Activated CD4-positive, alpha-beta T cell treated with anti-CD3 and anti-CD28 coated beads, Interleukin-2, amount 50 U/mL, for 24 hours (primary cell): ENCODE data around the gene CDK4.
"Not testable (repeated sequence)": the region's sequence is repeated elsewhere in the genome, so short reads cannot be mapped to it uniquely, and the experiment has no call there.

ENCODE experiments used
- DNase-seq, 2 donors: peaks; one replicate each; pipeline ENCODE4 v3.0.0-alpha.2; 2020; ENCODE audit warnings: low read depth in 1 of 2, low spot score in 1 of 2

Gene CDK4

DNA sequence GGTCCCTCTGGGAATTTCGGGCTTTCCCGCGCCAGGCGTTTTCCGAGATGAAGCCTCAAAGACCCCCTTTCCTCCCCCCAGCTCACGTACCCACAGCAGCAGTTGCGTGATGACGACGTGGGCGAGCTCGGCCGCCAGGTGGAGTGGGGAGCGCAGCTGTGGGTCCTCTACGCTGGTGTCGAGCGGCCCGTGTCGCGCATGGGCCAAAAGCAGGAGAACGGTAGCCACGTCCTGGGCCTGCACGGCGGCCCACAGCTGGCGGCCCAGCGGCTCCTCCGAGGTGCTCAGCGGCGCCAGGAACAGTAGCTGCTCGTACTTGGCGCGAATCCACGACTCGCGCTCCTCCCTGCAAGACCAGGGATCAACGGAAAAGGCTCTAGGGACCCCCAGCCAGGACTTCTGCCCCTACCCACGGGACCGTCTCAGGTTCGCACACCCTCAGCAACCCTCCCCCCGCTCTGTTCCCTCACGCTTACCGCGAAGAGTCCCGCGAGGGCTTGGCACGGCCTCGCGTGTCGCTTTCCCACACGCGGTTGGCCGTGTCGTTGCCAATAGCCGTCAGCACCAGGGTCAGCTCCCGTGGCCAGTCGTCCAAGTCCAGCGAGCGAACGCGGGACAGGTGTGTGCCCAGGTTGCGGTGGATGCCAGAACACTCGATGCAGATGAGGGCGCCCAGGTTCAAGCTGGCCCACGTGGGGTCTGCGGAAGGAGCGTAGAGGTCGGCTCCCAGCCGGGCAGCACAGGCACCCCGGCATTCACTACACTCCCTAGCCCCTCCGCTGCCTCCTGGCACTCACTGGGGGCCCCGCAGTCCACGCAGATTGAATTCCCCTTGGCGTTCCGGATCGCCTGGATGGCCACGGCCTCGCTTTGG is 25.0 kb downstream of the CDK4 start:
- no peak for DNase-seq

- no peak for DNase-seq
Measured at GRCh38 chr12:57726151-57726883, 25.8 kb downstream of the CDK4 start.

- no peak for DNase-seq
Measured at GRCh38 chr12:57725851-57726150, 26.3 kb downstream of the CDK4 start.

DNA sequence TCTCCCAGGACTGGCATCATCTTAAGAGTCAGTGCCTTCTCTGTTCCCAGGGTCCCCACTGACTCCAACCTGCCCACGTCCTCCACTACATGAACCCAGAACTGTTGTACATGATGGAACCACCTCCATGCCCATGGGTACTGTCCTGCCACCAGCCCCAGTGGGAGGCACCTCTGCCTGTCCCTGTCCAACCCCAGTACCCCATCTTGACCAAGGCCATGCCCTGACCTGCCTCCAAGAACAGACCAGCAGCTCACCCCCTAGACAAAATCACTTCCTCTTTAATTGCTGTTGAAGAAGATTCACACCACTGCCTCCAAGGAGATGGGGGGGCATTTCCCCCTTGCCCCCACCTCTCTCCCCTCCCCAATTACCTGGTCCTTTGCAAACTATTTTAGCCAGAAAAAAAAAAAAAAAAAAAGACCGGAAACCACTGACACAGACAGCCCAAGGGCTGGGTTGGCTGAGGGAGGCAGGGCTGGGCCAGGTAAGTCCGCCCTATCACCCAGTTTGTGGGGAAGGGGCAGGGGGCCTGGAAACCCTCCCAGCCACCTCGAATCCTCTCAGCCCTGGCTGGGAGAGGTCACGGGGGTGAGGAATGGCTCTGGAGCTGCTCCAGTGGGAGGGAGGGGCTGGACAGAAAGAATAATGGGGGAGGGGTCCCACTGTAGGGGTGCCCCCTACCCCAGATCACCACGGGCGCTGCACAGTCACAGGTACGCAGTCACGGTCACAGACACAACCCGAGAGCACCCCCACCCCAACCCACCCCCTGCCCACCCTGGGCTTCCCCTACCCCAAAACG is 27.0 kb downstream of the CDK4 start:
- no peak for DNase-seq

DNA sequence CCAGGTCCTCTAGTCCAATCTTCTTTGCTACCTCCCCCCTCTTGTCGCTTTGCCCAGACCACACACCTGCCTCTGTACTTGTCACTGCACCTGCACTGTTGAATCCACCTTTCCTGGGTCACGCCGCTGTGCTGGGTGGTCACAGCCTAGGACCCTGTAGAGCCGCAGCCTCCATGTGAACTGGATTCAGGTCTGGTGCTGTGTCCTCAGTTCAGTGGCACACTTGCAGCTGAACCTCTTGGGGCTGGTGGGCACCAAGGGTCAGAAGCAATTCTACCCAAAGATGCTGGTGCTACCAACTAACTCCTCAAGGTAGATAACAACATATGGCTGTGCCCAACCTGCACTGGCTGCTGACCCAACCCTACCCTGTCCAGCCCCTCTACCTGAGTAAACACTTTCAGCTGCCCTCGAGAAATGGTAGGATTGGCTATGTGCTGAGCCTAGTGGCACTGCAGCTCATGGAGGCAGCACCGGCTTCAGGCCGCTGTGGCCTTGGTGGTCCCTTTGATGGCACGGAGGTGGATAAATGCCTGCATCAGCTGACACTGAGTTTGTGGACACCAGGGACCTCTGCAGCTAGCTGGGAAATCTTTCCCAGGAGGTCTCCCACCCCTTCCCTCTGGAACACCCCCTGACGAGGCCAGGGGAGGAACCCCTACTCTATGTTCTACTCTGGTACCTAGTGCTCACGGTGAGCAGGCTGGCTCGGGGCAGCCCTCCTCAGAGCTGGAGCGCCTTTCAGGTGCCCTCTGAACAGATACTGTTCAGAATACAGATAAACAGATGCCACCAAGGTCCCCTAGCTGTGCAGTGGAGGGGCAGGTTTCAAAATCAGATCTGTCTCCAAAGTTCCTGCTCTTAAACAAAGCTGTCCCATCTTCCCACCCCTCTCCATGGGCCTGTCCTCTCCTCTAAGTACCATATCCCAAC is 27.8 kb downstream of the CDK4 start:
- no peak for DNase-seq

- no peak for DNase-seq
Measured at GRCh38 chr12:57723630-57723962, 28.5 kb downstream of the CDK4 start.

- no peak for DNase-seq
Measured at GRCh38 chr12:57722716-57723629, 29.1 kb downstream of the CDK4 start.

DNA sequence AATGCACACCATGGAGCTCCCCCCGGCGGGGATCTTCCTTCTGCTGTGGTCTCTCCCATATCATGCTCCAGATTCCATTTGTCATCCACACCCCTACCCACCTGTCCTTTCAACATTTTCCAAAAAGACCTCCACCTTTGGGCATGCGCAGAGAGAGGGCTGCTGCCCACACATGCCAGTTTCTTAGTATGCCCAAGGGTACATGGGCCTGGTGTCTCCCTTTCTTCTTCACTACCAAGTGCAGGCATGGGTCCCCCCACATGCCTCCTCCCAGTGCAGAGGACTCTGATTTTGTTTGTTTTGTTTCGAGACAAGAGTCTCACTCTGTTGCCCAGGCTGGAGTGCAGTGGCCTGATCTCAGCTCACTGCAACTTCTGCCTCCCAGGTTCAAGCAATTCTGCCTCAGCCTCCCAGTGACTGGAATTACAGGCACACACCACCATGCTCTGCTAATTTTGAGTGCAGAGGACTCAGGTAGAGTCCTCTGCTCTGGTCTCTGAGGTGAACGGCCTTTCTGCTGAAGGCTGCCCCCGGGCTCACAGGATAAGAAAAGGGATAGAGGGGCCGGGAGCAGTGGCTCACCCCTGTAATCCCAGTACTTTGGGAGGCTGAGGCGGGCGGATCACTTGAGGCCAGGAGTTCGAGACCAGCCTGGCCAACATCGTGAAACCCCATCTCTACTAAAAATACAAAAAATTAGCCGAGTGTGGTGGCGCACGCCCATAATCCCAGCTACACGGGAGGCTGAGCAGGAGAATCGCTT is 30.1 kb downstream of the CDK4 start:
- DNase-seq, result not testable (repeated sequence)

DNA sequence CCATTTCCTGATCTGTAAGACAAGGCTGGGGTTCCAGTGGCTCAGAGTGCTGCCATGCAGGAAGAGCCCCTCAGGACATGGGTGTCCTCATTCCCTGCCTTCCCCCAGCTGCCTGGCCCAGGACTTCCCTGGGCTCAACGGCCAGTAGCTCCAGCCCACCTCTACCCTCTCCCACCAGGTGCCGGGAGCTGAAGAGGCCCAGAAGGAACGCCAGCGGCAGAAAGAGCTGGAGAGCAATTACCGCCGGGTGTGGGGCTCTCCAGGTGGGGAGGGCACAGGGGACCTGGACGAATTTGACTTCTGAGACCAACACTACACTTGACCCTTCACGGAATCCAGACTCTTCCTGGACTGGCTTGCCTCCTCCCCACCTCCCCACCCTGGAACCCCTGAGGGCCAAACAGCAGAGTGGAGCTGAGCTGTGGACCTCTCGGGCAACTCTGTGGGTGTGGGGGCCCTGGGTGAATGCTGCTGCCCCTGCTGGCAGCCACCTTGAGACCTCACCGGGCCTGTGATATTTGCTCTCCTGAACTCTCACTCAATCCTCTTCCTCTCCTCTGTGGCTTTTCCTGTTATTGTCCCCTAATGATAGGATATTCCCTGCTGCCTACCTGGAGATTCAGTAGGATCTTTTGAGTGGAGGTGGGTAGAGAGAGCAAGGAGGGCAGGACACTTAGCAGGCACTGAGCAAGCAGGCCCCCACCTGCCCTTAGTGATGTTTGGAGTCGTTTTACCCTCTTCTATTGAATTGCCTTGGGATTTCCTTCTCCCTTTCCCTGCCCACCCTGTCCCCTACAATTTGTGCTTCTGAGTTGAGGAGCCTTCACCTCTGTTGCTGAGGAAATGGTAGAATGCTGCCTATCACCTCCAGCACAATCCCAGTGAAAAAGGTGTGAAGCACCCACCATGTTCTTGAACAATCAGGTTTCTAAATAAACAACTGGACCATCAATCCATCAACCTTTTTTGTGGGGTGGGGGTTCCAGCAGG is 31.2 kb downstream of the CDK4 start:
- DNase-seq, result no peak

GRCh38 chr12:57719777-57720605 is 32.1 kb downstream of the CDK4 start:
- DNase-seq, result no peak

GRCh38 chr12:57718641-57719528 is 33.2 kb downstream of the CDK4 start:
- no peak for DNase-seq

DNA sequence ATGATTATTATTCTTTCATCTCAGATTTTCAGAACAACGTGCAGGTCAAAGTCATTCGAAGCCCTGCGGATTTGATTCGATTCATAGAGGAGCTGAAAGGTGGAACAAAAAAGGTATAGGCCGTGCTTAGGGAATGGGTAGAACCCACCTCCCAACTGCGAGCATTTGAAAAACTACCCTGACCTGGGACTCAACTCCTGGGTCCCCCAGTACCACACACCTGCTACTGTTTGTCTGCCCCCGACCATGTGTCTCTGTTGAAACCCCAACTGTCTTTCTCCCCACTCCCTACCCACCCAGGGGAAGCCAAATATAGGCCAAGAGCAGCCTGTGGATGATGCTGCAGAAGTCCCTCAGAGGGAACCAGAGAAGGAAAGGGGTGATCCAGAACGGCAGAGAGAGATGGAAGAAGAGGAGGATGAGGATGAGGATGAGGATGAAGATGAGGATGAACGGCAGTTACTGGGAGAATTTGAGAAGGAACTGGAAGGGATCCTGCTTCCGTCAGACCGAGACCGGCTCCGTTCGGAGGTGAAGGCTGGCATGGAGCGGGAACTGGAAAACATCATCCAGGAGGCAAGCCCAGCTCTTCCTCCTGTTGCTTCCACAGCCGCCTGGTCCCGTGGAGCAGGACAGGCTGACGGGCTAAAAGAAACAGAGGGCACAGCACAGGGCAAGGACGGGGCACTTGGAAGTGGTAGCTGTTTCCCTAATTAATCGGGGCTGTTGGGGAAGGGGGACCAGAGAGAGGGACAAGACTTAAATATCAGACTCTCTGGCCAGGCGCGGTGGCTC is 34.1 kb downstream of the CDK4 start:
- no peak for DNase-seq

DNA sequence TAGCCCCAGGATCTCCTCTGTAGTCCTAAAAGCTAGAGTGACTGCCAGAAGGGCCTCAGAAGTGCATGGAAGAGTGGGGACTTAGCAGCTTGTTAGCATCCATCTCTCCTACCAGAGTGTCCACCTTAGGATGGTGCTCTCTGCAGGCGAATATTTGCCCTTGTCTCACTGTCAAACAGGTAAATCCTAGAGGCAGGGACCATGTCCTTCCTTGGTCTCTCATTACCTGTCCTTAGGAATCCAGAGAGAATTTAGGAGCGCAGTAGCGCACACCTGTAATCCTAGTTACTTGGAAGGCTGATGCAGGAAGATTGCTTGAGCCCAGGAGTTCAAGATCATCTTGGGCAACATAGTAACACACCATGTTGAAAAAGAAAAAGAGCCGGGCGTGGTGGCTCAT is 35.0 kb downstream of the CDK4 start:
- DNase-seq, result no peak

DNA sequence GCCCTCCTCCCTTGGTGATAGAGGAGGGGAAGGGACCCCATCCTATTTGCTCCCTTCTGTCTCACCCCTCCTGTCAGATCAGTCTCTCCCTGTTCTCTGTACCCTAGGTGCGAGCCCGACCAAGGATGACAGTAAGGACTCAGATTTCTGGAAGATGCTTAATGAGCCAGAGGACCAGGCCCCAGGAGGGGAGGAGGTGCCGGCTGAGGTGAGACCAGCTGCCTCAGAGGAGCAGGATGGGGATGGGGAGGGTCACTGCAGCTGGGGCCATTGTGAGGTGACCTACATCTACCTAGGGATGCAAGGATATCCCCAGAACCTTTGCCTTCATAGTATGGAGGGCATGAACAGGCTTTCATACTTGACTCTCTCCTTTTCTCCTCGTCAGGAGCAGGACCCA is 35.8 kb downstream of the CDK4 start:
- no peak for DNase-seq

DNA sequence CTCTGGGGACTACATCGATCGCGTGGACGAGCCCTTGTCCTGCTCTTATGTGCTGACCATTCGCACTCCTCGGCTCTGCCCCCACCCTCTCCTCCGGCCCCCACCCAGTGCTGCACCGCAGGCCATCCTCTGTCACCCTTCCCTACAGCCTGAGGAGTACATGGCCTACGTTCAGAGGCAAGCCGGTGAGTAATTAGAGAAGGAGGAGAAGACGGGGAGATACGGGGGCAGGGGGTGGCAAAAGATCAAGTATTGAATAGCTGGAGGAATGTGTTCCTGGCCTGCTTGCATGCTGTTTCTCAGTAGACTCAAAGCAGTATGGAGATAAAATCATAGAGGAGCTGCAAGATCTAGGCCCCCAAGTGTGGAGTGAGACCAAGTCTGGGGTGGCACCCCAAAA is 36.3 kb downstream of the CDK4 start:
- DNase-seq, result no peak
